Kidney epithelial cell (primary cell): ENCODE data around the gene TOX2. TPM values are rescaled to one million over a fixed set of nuclear protein-coding genes. Genes with fewer than 3 reads are reported as not detected.

ENCODE experiments used
- DNase-seq: peaks from one replicate; pipeline ENCODE4 v3.0.0-alpha.2; 2010; ENCODE audit warnings: low read depth
- H3K27me3 ChIP-seq: 2 replicates; pipeline ENCODE4 v1.6.0; 2011; ENCODE audit warnings: low read length; ENCODE audit not compliant: control insufficient read depth, insufficient read depth
- H3K36me3 ChIP-seq: 2 replicates; pipeline ENCODE4 v1.5.1; 2011; ENCODE audit warnings: low read length; ENCODE audit not compliant: control insufficient read depth, insufficient read depth
- H3K4me3 ChIP-seq: 2 replicates; pipeline ENCODE4 v1.5.1; 2011; ENCODE audit warnings: low read depth, mild to moderate bottlenecking, control low read depth, low read length
- CTCF ChIP-seq: IDR thresholded peaks from 2 replicates; pipeline ENCODE4 v1.5.1; 2011; ENCODE audit warnings: mild to moderate bottlenecking, moderate library complexity, low read length, control low read depth, inconsistent platforms; ENCODE audit not compliant: insufficient read depth, poor library complexity, severe bottlenecking
- total RNA-seq: library from RNA; depleted of rRNA; stranded (reverse); fragments of >200 nt; gene quantifications from 2 replicates; pipeline ENCODE4 v1.2.3, GENCODE V29; 2015

Gene TOX2
- total RNA-seq, 1 donor from 2014 or later: 7.3 TPM

DNA sequence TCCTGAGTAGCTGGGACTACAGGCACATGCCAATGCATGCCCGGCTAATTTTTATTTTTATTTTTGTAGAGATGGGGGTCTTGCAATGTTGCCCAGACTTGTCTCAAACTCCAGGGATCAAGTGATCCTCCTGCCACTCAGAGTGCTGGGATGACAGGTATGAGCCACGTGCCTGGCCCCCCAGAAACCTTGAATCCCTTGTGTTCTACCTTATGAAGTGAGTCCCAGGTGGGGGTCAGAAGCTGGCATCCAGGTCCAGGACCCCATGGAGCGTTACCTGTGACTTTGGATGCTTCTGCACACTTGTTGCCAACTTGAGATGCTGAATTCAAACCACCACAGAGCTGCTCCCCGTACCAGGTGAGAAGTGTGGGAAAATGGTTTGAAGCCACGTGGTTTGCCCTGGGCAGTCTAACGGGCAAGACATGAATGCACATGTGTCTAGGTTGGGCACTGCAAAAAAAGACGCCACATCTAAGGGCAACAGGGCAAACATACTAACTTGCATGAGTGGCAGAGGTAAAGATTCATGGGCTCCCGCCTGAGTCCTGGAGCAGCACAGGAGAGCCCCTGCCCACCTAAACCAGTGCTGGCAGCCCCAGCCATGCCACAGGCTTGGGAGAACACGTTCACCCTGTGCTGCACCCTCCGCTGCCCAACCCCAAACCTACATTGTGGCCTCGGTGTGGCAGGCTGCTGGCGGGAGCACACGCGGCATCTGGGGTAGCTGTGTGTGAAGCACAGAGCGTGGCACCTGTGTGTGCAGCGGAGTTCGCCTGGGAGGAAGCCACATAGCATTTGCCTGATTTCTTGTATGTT lies 171.2 kb downstream of the TOX2 start:
- DNase-seq: no peak
- Histone ChIP-seq H3K36me3 (no peaks in the 10 kb centered on the region), H3K4me3 (no peak overlapping the region), H3K27me3 (no peaks in the 10 kb centered on the region)
- no peak for TF ChIP-seq CTCF

- Histone ChIP-seq H3K27me3 (no peaks in the 10 kb centered on the region), H3K4me3 (no peak overlapping the region), H3K36me3 (no peaks in the 10 kb centered on the region)
- DNase-seq: no peak
- TF ChIP-seq CTCF: no peak
Observed at GRCh38 chr20:44087051-44087856, 172.6 kb downstream of the TOX2 start.

DNA sequence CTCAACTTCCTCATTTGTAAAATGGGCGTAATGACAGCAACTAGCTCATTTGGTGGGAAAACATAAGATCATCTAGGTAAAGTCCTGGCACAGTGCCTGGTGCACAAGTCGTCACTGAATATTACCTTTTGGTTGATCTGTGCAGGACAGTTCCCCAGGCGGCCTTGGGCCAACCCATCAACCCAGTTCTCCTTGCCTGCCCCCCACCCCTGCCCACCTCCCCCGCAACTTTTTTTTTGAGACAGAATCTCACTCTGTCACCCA lies 173.1 kb downstream of the TOX2 start:
- no peak for DNase-seq
- Histone ChIP-seq H3K4me3 (no peak overlapping the region), H3K27me3 (no peaks in the 10 kb centered on the region), H3K36me3 (no peaks in the 10 kb centered on the region)
- TF ChIP-seq CTCF: no peak

GRCh38 chr20:44089987-44090674 lies 175.5 kb downstream of the TOX2 start:
- no peak for DNase-seq
- H3K36me3 ChIP-seq: no peaks in the 10 kb centered on the region
- no peak overlapping the region for H3K4me3 ChIP-seq
- no peaks in the 10 kb centered on the region for H3K27me3 ChIP-seq
- no peak for TF ChIP-seq CTCF

DNA sequence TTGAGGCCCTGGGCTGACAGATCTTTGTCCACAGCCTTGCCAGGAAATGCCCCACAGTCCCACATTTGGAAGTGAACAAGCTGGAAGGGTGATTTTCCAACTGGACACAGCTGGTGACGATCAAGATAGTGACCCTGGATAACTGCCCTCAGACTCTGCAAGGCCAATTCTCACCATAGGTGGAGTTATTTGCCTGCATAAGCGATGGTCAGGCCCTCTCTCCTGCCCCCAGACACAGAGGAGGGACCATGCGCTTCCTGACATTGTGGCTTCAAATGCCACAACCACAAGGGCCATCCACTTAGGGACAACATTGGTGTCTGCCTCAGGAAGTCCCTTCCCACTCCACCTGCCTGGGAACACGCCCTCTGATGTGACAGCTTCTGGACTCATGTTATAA lies 176.4 kb downstream of the TOX2 start:
- H3K36me3 ChIP-seq: no peaks in the 10 kb centered on the region
- H3K27me3 ChIP-seq: no peaks in the 10 kb centered on the region
- no peak for TF ChIP-seq CTCF
- H3K4me3 ChIP-seq: no peak overlapping the region
- no peak for DNase-seq
